AG08395 (cell line): Measurements from ENCODE around the gene LYZL6.
"Not testable (repeated sequence)": the region's sequence is repeated elsewhere in the genome, so short reads cannot be mapped to it uniquely, and the experiment has no call there.

Source experiments
- DNase-seq: peaks from one replicate; pipeline ENCODE4 v3.0.0; 2012; ENCODE audit warnings: mixed read lengths, low spot score

The LYZL6 gene

GRCh38 chr17:35906926-35907637 is 36.4 kb downstream of the LYZL6 start:
- DNase-seq = no peak

- peak; percentile 19 for DNase-seq
These were observed 37.2 kb downstream of the LYZL6 start for GRCh38 chr17:35906191-35906925.

GRCh38 chr17:35903451-35903850 is 40.1 kb downstream of the LYZL6 start:
- no peak for DNase-seq

GRCh38 chr17:35901631-35902175 is 41.8 kb downstream of the LYZL6 start:
- no peak for DNase-seq

GRCh38 chr17:35900708-35901480 is 42.6 kb downstream of the LYZL6 start:
- no peak for DNase-seq

- DNase-seq = no peak
These were observed 43.2 kb downstream of the LYZL6 start for GRCh38 chr17:35900280-35900679.

GRCh38 chr17:35898283-35899070 is 45.0 kb downstream of the LYZL6 start:
- DNase-seq = no peak

GRCh38 chr17:35897772-35898171 is 45.7 kb downstream of the LYZL6 start:
- not testable (repeated sequence) for DNase-seq

- no peak for DNase-seq
These were observed 47.6 kb downstream of the LYZL6 start for GRCh38 chr17:35895636-35896587.

- DNase-seq = no peak
These were observed 49.3 kb downstream of the LYZL6 start for GRCh38 chr17:35894206-35894605.

- no peak for DNase-seq
These were observed 49.8 kb downstream of the LYZL6 start for GRCh38 chr17:35893751-35894150.

- no peak for DNase-seq
These were observed 51.1 kb downstream of the LYZL6 start for GRCh38 chr17:35892091-35893035.

GRCh38 chr17:35891269-35891668 is 52.2 kb downstream of the LYZL6 start:
- DNase-seq = no peak

GRCh38 chr17:35890774-35891155 is 52.7 kb downstream of the LYZL6 start:
- DNase-seq = no peak

- DNase-seq = peak; percentile 26
These were observed 53.4 kb downstream of the LYZL6 start for GRCh38 chr17:35889818-35890773.

- no peak for DNase-seq
These were observed 54.3 kb downstream of the LYZL6 start for GRCh38 chr17:35889241-35889640.
